NT2/D1 (cell line): ENCODE data around the gene PFN3.

Experiments used
- DNase-seq: peaks from one replicate; pipeline ENCODE4 v3.0.0-alpha.2; 2011; ENCODE audit warnings: low read depth, low spot score
- H3K27me3 ChIP-seq: 2 replicates; pipeline ENCODE4 v1.6.0; 2011; ENCODE audit warnings: mild to moderate bottlenecking; ENCODE audit not compliant: insufficient read length, insufficient read depth
- H3K36me3 ChIP-seq: 2 replicates; pipeline ENCODE4 v1.6.1; 2011; ENCODE audit warnings: mild to moderate bottlenecking, low read length, mixed read lengths; ENCODE audit not compliant: insufficient read depth, insufficient read length
- H3K4me1 ChIP-seq: 2 replicates; pipeline ENCODE4 v1.5.1; 2011; ENCODE audit not compliant: insufficient read depth, insufficient read length
- H3K4me3 ChIP-seq: 2 replicates; pipeline ENCODE4 v1.5.1; 2011; ENCODE audit warnings: low read depth; ENCODE audit not compliant: insufficient read length
- H3K9ac ChIP-seq: 2 replicates; pipeline ENCODE4 v1.6.0; 2011; ENCODE audit warnings: low read depth; ENCODE audit not compliant: insufficient read length
- H3K9me3 ChIP-seq: 2 replicates; pipeline ENCODE4 v1.5.1; 2011; ENCODE audit warnings: mild to moderate bottlenecking, low read length; ENCODE audit not compliant: insufficient read depth
- SUZ12 ChIP-seq: IDR thresholded peaks from 2 replicates; pipeline ENCODE4 v1.6.1; 2011; ENCODE audit not compliant: insufficient read length, insufficient read depth; ENCODE audit errors: extremely low read depth
- YY1 ChIP-seq: IDR thresholded peaks from 2 replicates; pipeline ENCODE4 v1.6.1; 2011; ENCODE audit not compliant: insufficient read length, insufficient read depth
- ZNF274 ChIP-seq: IDR thresholded peaks from 2 replicates; pipeline ENCODE4 v1.6.1; 2011; ENCODE audit warnings: mild to moderate bottlenecking, low read depth, low read length

Gene PFN3

DNA sequence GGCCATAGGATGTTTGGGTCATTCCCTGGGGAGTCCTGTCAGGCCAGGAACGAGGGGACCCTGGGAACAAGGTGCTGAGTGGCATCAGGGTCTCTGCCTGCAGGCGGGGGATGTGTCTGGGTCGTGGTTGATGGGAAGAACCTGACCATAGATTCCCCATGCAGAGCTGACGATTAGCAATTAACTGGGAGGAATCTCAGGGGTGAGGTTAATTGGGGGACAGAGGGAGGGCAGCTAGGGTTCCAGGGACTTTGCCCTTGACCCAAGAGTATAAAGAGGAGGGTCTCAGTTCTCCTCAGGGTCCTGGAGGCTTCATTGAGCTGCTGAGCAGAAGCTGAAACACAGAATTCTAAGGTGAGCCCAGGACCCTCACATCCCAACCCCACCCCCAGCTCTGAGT is 16.3 kb downstream of the PFN3 start, which contains the start of gene SLC34A1:
TSS of gene SLC34A1 (plus strand) at position 301 of the 400 bp plus-strand sequence. CDS start 1,308 bp downstream, outside the sequence.
- no peaks in the 10 kb centered on the region for H3K36me3 ChIP-seq
- no peaks in the 10 kb centered on the region for H3K9me3 ChIP-seq
- H3K27me3 ChIP-seq = peaks cover 21% of the 10 kb centered on the region
- TF ChIP-seq SUZ12 (no peak), YY1 (no peak), ZNF274 (no peak)
- DNase-seq = no peak
- peaks cover 15% of the 10 kb centered on the region for H3K4me1 ChIP-seq
- H3K9ac ChIP-seq = no peak within 1 kb of the TSS
- no peak within 1 kb of the TSS for H3K4me3 ChIP-seq

DNA sequence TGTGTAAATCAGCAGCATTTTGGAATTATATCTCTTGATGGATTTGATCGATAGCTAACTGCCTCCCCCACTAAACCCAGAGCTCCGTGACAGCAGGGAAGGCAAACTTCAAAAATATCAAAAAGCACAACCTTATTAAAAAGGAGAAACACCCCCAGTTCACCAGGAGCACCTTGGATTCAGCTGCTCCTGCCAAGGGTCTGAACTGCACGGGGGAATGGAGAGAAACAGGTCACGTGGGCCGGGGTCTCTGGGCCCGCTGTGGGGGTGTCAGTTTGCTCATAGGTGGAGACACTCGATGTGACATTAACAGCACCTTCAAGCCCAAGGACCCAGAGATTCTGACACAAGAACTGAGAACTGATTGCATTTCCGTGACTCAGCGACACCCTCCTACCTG is 17.3 kb downstream of the PFN3 start:
- Histone ChIP-seq H3K36me3 (no peaks in the 10 kb centered on the region), H3K4me3 (no peak overlapping the region), H3K4me1 (peaks cover 8% of the 10 kb centered on the region), H3K9me3 (no peaks in the 10 kb centered on the region), H3K9ac (no peak overlapping the region), H3K27me3 (peaks cover 16% of the 10 kb centered on the region)
- TF ChIP-seq ZNF274 (no peak), YY1 (no peak)
- DNase-seq = no peak

DNA sequence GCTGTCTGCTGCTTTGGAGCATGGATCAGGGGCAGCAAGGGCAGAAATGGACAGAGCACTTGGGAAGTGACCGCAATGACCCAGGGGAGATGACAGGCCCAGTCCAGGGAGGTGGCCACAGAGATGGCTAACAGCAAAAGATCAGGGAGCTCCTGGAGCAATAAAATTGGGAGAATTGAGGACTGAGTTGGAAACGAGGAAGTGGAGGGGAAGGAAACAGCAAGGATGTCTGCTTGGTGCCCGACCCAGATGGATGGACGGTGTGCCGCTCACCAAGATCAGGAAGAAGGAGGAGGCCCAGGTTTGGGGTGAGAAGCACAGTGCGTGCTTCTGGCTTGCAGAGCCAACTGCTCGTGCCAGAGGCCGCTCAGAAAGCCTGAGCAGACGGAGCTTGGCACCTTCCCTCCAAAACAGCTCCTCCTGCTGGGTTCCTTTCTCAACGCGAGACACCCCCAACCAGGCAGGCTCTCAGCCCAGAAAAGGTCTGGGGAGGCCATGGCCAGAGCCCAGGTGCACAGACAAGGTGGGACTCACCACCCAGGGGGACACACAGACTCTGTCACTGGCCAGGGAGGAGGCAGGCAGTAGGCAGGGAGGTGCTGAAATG is 17.9 kb downstream of the PFN3 start:
- no peak for DNase-seq
- no peak for TF ChIP-seq ZNF274
- TF ChIP-seq SUZ12 = no peak
- no peak for TF ChIP-seq YY1
- Histone ChIP-seq H3K36me3 (no peaks in the 10 kb centered on the region), H3K9ac (peak overlapping the region; percentile 12), H3K4me1 (peaks cover 8% of the 10 kb centered on the region), H3K9me3 (no peaks in the 10 kb centered on the region), H3K4me3 (no peak overlapping the region), H3K27me3 (peaks cover 13% of the 10 kb centered on the region)

DNA sequence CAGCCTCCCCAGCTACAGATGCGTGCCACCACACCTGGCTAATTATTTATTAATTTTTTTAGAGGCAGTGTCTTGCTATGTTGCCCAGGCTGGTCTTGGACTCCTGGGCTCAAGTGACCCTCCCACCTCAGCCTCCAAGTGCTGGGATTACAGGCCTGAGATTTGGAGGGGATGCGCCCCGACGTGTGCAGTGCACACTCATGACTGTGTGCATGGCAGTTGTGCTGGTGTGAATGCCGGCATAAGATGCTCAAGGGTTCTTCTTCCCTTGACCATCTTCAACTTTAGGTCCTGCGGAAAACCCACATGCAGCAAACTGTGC is 19.7 kb downstream of the PFN3 start:
- H3K36me3 ChIP-seq = no peaks in the 10 kb centered on the region
- no peak overlapping the region for H3K9ac ChIP-seq
- peaks cover 8% of the 10 kb centered on the region for H3K4me1 ChIP-seq
- peaks cover 6% of the 10 kb centered on the region for H3K27me3 ChIP-seq
- no peaks in the 10 kb centered on the region for H3K9me3 ChIP-seq
- DNase-seq = no peak
- TF ChIP-seq YY1 (no peak), SUZ12 (no peak), ZNF274 (no peak)
- no peak overlapping the region for H3K4me3 ChIP-seq

DNA sequence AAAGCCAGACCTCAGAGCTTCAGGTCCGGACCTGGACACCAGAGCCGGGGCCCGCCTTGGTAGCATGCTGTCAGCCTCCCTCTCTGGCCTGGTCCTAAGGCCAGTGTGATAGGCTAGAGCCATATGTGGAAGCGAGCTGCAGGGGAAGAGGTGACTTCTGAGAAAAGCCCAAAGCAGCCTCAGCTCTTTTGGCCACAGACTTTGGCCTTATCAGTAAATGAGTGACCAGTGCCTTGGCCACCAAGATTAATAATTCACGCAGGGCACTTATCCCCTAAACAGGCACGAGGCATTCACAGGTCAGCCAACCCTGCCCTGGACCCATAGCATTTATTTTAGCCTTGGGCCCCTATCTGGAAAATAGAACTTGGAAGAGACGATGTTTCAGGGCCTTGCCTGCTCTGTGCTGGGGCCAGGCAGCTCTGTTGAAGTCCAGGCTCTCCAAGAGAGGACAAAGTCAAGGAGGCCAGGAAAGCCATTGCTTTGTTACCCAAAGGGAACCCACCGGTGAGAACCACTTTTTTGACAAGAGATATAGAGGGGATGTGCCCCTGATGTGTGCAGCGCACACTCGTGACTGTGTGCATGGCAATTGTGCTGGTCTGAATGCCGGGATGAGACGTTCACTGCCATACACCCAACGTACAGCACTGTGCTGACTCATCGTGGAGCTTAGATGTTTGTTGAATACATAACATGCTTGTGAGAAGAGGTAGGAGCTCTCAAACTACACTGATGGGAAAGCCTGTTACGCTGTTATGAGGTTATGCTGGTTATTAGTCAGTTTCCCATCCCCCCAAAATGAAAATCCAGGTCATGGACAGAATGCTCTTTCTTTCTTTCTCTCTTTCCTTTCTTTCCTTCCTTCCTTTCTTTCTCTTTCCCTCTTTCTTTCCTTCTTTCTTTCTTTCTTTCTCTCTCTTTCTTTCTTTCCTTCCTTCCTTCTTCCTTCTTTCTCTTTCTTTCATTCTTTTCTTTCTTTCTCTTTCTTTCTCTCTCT is 21.3 kb downstream of the PFN3 start:
- Histone ChIP-seq H3K36me3 (no peaks in the 10 kb centered on the region), H3K9ac (no peak overlapping the region), H3K4me1 (peaks cover 8% of the 10 kb centered on the region), H3K27me3 (peaks cover 3% of the 10 kb centered on the region), H3K9me3 (no peaks in the 10 kb centered on the region), H3K4me3 (no peak overlapping the region)
- TF ChIP-seq YY1 (no peak), SUZ12 (no peak), ZNF274 (no peak)
- no peak for DNase-seq

DNA sequence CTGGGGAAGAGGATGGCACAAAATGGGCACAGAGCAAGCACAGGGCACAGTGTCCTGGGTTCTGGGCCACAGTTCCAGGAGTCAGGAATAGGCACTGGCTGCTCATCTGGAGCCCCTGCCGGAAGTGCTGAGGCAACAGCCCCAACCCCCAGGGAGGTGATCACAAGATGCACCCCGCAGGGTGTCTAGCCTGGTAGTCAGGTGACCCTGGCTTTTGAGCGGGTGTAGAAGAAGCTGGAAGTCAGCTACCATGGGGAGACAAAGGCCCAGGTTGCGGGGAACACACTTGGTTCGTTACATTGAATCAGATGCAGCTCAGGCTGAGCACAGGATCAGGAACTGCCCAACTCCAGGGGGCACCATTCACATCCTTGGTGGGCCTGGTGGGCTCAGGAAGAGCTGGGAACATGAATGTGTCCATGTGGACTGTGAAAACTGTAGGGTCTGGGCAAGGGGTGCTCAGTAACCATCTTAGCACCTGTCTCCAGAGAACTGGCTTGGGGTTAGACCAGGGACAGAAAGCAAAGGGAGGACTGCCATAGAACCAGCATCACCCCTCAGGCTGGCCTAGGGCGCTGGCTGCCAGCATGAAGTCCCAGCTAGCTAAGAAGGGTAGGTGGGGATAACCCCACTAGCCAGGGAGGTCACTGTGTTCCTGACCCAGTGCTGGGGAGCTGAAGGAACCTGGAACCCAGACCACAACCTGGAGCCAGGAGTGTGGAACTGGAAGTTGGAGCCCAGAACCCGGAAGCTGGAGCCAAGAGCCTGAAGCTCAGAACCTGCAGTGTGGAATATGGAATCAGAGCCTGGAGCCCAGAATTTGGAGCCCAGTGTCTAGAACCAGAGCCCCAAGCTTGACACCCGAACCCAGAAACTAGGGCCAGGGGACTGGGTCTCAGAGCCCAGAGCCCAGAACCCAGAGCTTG is 22.3 kb downstream of the PFN3 start:
- Histone ChIP-seq H3K9me3 (no peaks in the 10 kb centered on the region), H3K4me1 (peaks cover 8% of the 10 kb centered on the region), H3K36me3 (no peaks in the 10 kb centered on the region), H3K27me3 (peaks cover 3% of the 10 kb centered on the region), H3K9ac (no peak overlapping the region), H3K4me3 (no peak overlapping the region)
- no peak for DNase-seq
- TF ChIP-seq ZNF274 (no peak), SUZ12 (no peak), YY1 (no peak)
